K562 (cell line): ENCODE measurements around the gene PRSS21. TPM values are rescaled to one million over a fixed set of nuclear protein-coding genes. Genes with fewer than 3 reads are reported as not detected.

Experiments
- REST ChIP-seq, 2 experiments: fragments of 450-650 bp; formaldehyde crosslinking in 1 of 2; IDR thresholded peaks; 2 replicates each; pipeline versions ENCODE4 v1.4.0 to v1.6.1; 2014 to 2020; ENCODE audit warnings: mild to moderate bottlenecking in 2 of 2, borderline replicate concordance in 1 of 2, low read depth in 1 of 2
- ZBTB33 ChIP-seq: sonication (generic); formaldehyde crosslinking; IDR thresholded peaks from 2 replicates; pipeline ENCODE4 v1.8.1; 2023; ENCODE audit warnings: mild to moderate bottlenecking, missing genetic modification reagents
- polyA plus RNA-seq, 8 experiments: library from polyadenylated mRNA; depleted of rRNA in 4 of 8; stranded (reverse) in 5 of 8; unstranded in 3 of 8; fragments of >200 nt; fragmentation: Nextera tagmentation in 2 of 8; fragmentation: Illumina TruSeq in 1 of 8; extraction: Ambion mirVana in 2 of 8; extraction: Trizol in 1 of 8; gene quantifications; 2 replicates each; pipeline versions ENCODE4 v1.2.1 to v1.2.3, GENCODE V29; 2011 to 2014; ENCODE audit warnings: inconsistent platforms in 1 of 8, missing spikeins in 1 of 8
- total RNA-seq, 7 experiments: library from RNA; depleted of rRNA in 6 of 7; stranded (reverse); fragments of >200 nt in 6 of 7; fragmentation: Illumina TruSeq in 2 of 7; extraction: Trizol in 2 of 7; gene quantifications; 2 replicates each; pipeline versions ENCODE4 v1.2.1 to v1.2.3, GENCODE V29; 2011 to 2021; ENCODE audit warnings: low replicate concordance in 1 of 7

The PRSS21 gene
- total and polyA plus RNA-seq, 9 of the 15 experiments (the other 6 are each of a cell fraction or from before 2014, with no cell fraction given) = 12.1 to 121 (median 61.3) TPM

GRCh38 chr16:2852731-2853507, 35.9 kb downstream of the PRSS21 start (continued):
- TF ChIP-seq REST (IDR thresholded peaks at IDR 0.05; ENCODE audit: borderline replicate concordance) = 0 out of 2 replicates have a peak, but pooled peaks have one; percentile 8
- TF ChIP-seq REST (CRISPR knock-in tag; IDR thresholded peaks at IDR 0.05; ENCODE audit: low read depth) = no peak
- TF ChIP-seq ZBTB33 (CRISPR knock-in tag) = peak; percentile 40; the same call in 1 of the 2 replicates
- TF ChIP-seq, all 486 proteins: peak for 3
